HG03575 (cell line): ENCODE data around the gene CCDC8.
"Not testable (repeated sequence)": the region's sequence is repeated elsewhere in the genome, so short reads cannot be mapped to it uniquely, and the experiment has no call there.

Source experiments
- ATAC-seq: cut with Tn5 transposase; IDR thresholded peaks from one replicate; pipeline ENCODE4 v1.9.1; 2021; ENCODE audit not compliant: unreplicated experiment, insufficient number of reproducible peaks, low FRiP score; ENCODE audit errors: extremely low read depth

Gene CCDC8

GRCh38 chr19:46413262-46414031, at the start of gene CCDC8:
CCDC8 (minus strand) TSS chr19:46413564; CDS start chr19:46412810, 754 bp downstream.
- no peak for ATAC-seq

GRCh38 chr19:46461537-46461936, 48.2 kb upstream of the CCDC8 start:
- ATAC-seq = no peak

GRCh38 chr19:46460981-46461380, 47.6 kb upstream of the CCDC8 start:
- no peak for ATAC-seq

- ATAC-seq = no peak
These were observed 46.7 kb upstream of the CCDC8 start for GRCh38 chr19:46460055-46460454.

GRCh38 chr19:46456930-46457329, 43.6 kb upstream of the CCDC8 start:
- no peak for ATAC-seq

- ATAC-seq = no peak
These were observed 40.9 kb upstream of the CCDC8 start for GRCh38 chr19:46454244-46454643.

GRCh38 chr19:46453661-46454060, 40.3 kb upstream of the CCDC8 start:
- no peak for ATAC-seq

GRCh38 chr19:46452186-46452585, 38.8 kb upstream of the CCDC8 start:
- no peak for ATAC-seq

- no peak for ATAC-seq
These were observed 38.0 kb upstream of the CCDC8 start for GRCh38 chr19:46451352-46451751.

GRCh38 chr19:46450737-46451136, 37.4 kb upstream of the CCDC8 start:
- no peak for ATAC-seq

GRCh38 chr19:46449228-46449627, 35.9 kb upstream of the CCDC8 start:
- no peak for ATAC-seq

GRCh38 chr19:46448601-46449000, 35.2 kb upstream of the CCDC8 start:
- ATAC-seq = no peak

- ATAC-seq = no peak
These were observed 34.5 kb upstream of the CCDC8 start for GRCh38 chr19:46447824-46448223.

- no peak for ATAC-seq
These were observed 33.6 kb upstream of the CCDC8 start for GRCh38 chr19:46447006-46447405.

- ATAC-seq = no peak
These were observed 32.7 kb upstream of the CCDC8 start for GRCh38 chr19:46446021-46446420.

- no peak for ATAC-seq
These were observed 29.6 kb upstream of the CCDC8 start for GRCh38 chr19:46442808-46443450.

- ATAC-seq = no peak
These were observed 28.5 kb upstream of the CCDC8 start for GRCh38 chr19:46441866-46442265.

- not testable (repeated sequence) for ATAC-seq
These were observed 22.3 kb upstream of the CCDC8 start for GRCh38 chr19:46435689-46436088.

GRCh38 chr19:46435009-46435408, 21.6 kb upstream of the CCDC8 start:
- no peak for ATAC-seq

GRCh38 chr19:46433470-46433869, 20.1 kb upstream of the CCDC8 start:
- not testable (repeated sequence) for ATAC-seq

GRCh38 chr19:46431824-46432223, 18.5 kb upstream of the CCDC8 start:
- ATAC-seq = no peak
